Vagina (tissue), 2 donors: ENCODE data around the gene TMEM161B.

Experiments
- POLR2A ChIP-seq, 2 donors: fragments of 450-650 bp; IDR thresholded peaks; one replicate each; pipeline ENCODE4 v1.6.1; 2017; ENCODE audit warnings: antibody characterized with exemption in 2 of 2, mild to moderate bottlenecking in 2 of 2, moderate library complexity in 2 of 2
- TF ChIP-seq, protein P1 (sequence below), 3 experiments: fragments of 450-650 bp in 2 of 3; fragments of 200-600 bp in 1 of 3; sonication (generic) in 1 of 3; IDR thresholded peaks; one replicate each; pipeline ENCODE4 v1.5.1; 2017 to 2019; ENCODE audit warnings: antibody characterized with exemption in 3 of 3, mild to moderate bottlenecking in 2 of 3, moderate library complexity in 2 of 3

DNA sequence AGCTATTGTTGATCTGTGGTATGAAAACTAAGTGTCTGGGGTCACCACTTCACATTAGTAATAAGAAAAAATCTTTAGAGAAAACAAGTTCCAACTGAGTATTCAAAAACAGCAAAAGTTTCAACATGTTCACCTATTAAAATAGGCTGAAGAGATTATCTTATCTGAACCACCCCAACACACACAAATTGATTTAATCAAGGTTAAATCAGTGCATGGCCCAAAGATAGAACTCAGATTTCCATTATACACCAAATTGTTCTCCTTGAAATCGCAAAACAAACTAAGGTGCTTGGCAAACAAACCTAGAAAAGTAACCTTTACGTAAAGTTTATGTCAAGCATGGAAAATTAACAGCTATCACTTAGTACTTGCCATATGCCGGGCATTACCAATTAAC lies 61.1 kb downstream of the TMEM161B start:
- TF ChIP-seq, protein P1, sequence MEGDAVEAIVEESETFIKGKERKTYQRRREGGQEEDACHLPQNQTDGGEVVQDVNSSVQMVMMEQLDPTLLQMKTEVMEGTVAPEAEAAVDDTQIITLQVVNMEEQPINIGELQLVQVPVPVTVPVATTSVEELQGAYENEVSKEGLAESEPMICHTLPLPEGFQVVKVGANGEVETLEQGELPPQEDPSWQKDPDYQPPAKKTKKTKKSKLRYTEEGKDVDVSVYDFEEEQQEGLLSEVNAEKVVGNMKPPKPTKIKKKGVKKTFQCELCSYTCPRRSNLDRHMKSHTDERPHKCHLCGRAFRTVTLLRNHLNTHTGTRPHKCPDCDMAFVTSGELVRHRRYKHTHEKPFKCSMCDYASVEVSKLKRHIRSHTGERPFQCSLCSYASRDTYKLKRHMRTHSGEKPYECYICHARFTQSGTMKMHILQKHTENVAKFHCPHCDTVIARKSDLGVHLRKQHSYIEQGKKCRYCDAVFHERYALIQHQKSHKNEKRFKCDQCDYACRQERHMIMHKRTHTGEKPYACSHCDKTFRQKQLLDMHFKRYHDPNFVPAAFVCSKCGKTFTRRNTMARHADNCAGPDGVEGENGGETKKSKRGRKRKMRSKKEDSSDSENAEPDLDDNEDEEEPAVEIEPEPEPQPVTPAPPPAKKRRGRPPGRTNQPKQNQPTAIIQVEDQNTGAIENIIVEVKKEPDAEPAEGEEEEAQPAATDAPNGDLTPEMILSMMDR (IDR thresholded peaks at IDR 0.05), result no peak
- no peak for TF ChIP-seq POLR2A (IDR thresholded peaks at IDR 0.05)
